Left kidney (tissue), 2 donors: Measurements from ENCODE around the gene RPTOR. TPM values are rescaled to one million over a fixed set of nuclear protein-coding genes. Genes with fewer than 3 reads are reported as not detected.

ENCODE experiments used
- DNase-seq: peaks from one replicate; pipeline ENCODE4 v3.0.0-alpha.2; 2013
- polyA plus RNA-seq: library from polyadenylated mRNA; unstranded; fragments of 120-200 nt; gene quantifications from one replicate; pipeline ENCODE4 v1.2.1, GENCODE V29; 2013; ENCODE audit not compliant: insufficient read length

RPTOR gene
- polyA plus RNA-seq, 1 donor = 18.6 TPM

- DNase-seq = no peak
Observed at GRCh38 chr17:80637048-80637781, 92.6 kb downstream of the RPTOR start.

GRCh38 chr17:80639658-80640057, 95.0 kb downstream of the RPTOR start:
- DNase-seq = no peak

- DNase-seq = no peak
Observed at GRCh38 chr17:80640366-80641084, 95.9 kb downstream of the RPTOR start.

GRCh38 chr17:80643326-80644099, 98.9 kb downstream of the RPTOR start:
- no peak for DNase-seq

GRCh38 chr17:80644536-80644935, 99.9 kb downstream of the RPTOR start:
- no peak for DNase-seq

- no peak for DNase-seq
Observed at GRCh38 chr17:80645706-80646325, 101.2 kb downstream of the RPTOR start.

GRCh38 chr17:80646328-80646727, 101.7 kb downstream of the RPTOR start:
- DNase-seq = no peak

- DNase-seq = no peak
Observed at GRCh38 chr17:80647746-80648145, 103.1 kb downstream of the RPTOR start.

- DNase-seq = no peak
Observed at GRCh38 chr17:80649200-80649644, 104.6 kb downstream of the RPTOR start.

GRCh38 chr17:80649672-80650330, 105.2 kb downstream of the RPTOR start:
- no peak for DNase-seq

GRCh38 chr17:80650331-80650672, 105.7 kb downstream of the RPTOR start:
- DNase-seq = no peak

GRCh38 chr17:80650751-80651518, 106.3 kb downstream of the RPTOR start:
- no peak for DNase-seq

- DNase-seq = no peak
Observed at GRCh38 chr17:80652756-80653330, 108.2 kb downstream of the RPTOR start.

GRCh38 chr17:80653856-80654255, 109.2 kb downstream of the RPTOR start:
- no peak for DNase-seq

- DNase-seq = no peak
Observed at GRCh38 chr17:80655608-80656007, 111.0 kb downstream of the RPTOR start.

GRCh38 chr17:80656590-80656989, 112.0 kb downstream of the RPTOR start:
- DNase-seq = no peak

- no peak for DNase-seq
Observed at GRCh38 chr17:80657561-80657960, 112.9 kb downstream of the RPTOR start.

GRCh38 chr17:80658821-80659220, 114.2 kb downstream of the RPTOR start:
- no peak for DNase-seq

- no peak for DNase-seq
Observed at GRCh38 chr17:80659651-80660050, 115.0 kb downstream of the RPTOR start.

GRCh38 chr17:80660527-80661198, 116.0 kb downstream of the RPTOR start:
- DNase-seq = no peak
